GM21423 (cell line): Measurements from ENCODE around the gene ABLIM3.
"Not testable (repeated sequence)": the region's sequence is repeated elsewhere in the genome, so short reads cannot be mapped to it uniquely, and the experiment has no call there.

Experiments
- ATAC-seq: cut with Tn5 transposase; IDR thresholded peaks from one replicate; pipeline ENCODE4 v1.9.1; 2021; ENCODE audit warnings: mild to moderate bottlenecking, moderate library complexity; ENCODE audit not compliant: unreplicated experiment

The ABLIM3 gene

GRCh38 chr5:149185067-149185466 is 43.8 kb downstream of the ABLIM3 start:
- ATAC-seq = no peak

- no peak for ATAC-seq
Measured at GRCh38 chr5:149186506-149186905, 45.2 kb downstream of the ABLIM3 start.

- ATAC-seq = not testable (repeated sequence)
Measured at GRCh38 chr5:149187617-149188016, 46.3 kb downstream of the ABLIM3 start.

- no peak for ATAC-seq
Measured at GRCh38 chr5:149188383-149188782, 47.1 kb downstream of the ABLIM3 start.

- no peak for ATAC-seq
Measured at GRCh38 chr5:149195337-149195887, 54.1 kb downstream of the ABLIM3 start.

GRCh38 chr5:149195962-149196361 is 54.7 kb downstream of the ABLIM3 start:
- ATAC-seq = no peak

GRCh38 chr5:149198148-149198547 is 56.9 kb downstream of the ABLIM3 start:
- no peak for ATAC-seq

- ATAC-seq = no peak
Measured at GRCh38 chr5:149200355-149200754, 59.1 kb downstream of the ABLIM3 start.

GRCh38 chr5:149201121-149201637 is 59.9 kb downstream of the ABLIM3 start:
- ATAC-seq = no peak

- ATAC-seq = no peak
Measured at GRCh38 chr5:149202910-149203451, 61.7 kb downstream of the ABLIM3 start.

GRCh38 chr5:149203921-149204441 is 62.7 kb downstream of the ABLIM3 start:
- ATAC-seq = no peak

GRCh38 chr5:149205625-149206523 is 64.6 kb downstream of the ABLIM3 start:
- ATAC-seq = no peak

- ATAC-seq = no peak
Measured at GRCh38 chr5:149206524-149207141, 65.3 kb downstream of the ABLIM3 start.

GRCh38 chr5:149207831-149208230 is 66.5 kb downstream of the ABLIM3 start:
- no peak for ATAC-seq

GRCh38 chr5:149210225-149210624 is 68.9 kb downstream of the ABLIM3 start:
- no peak for ATAC-seq

- ATAC-seq = no peak
Measured at GRCh38 chr5:149210968-149211490, 69.7 kb downstream of the ABLIM3 start.

- ATAC-seq = no peak
Measured at GRCh38 chr5:149211566-149211965, 70.3 kb downstream of the ABLIM3 start.

- ATAC-seq = no peak
Measured at GRCh38 chr5:149212198-149212951, 71.1 kb downstream of the ABLIM3 start.

GRCh38 chr5:149213264-149213880 is 72.1 kb downstream of the ABLIM3 start:
- no peak for ATAC-seq
